Limb (tissue), 2 donors: Measurements from ENCODE around the gene IFITM5.
"Not testable (repeated sequence)": the region's sequence is repeated elsewhere in the genome, so short reads cannot be mapped to it uniquely, and the experiment has no call there.

Source experiments
- DNase-seq, 2 donors: peaks; one replicate each; pipeline ENCODE4 v3.0.0-alpha.2; 2016; ENCODE audit errors: extremely low spot score in 2 of 2

Gene IFITM5

DNA sequence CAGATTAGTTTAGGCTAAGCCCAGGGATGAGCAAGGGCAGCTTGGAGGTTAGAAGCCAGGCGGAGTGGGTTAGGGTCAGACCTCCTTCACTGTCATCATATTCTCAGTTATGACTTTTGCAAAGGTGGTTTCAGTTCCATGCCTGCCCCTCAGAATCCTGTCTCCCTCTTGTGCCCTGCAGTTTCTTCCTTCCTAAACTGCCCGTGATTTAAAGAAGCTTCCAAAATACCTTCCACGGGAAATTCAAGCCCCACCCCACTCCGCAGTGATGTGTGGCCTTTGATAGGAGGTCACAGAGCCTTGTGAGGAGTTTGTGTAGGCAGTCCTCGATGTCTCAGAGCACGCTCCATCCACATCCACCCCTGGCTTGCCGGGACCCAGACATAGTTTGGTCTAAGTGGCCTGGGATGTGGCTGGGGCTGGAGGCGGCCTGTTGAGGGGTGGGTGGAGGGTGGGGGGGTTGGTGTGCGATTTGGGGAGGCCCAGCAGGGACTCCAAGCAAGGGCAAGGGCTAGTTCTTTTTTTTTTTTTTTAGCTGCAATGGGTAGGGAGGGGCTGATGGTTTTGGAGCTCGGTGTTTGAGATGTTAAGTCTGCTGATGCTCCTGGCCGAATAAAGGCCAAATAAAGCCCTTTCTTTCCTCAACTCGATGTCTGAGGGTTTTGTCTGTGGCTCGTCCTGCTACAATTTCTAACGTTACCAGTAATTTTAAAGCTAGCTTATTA is 12.9 kb upstream of the IFITM5 start:
- no peak for DNase-seq

DNA sequence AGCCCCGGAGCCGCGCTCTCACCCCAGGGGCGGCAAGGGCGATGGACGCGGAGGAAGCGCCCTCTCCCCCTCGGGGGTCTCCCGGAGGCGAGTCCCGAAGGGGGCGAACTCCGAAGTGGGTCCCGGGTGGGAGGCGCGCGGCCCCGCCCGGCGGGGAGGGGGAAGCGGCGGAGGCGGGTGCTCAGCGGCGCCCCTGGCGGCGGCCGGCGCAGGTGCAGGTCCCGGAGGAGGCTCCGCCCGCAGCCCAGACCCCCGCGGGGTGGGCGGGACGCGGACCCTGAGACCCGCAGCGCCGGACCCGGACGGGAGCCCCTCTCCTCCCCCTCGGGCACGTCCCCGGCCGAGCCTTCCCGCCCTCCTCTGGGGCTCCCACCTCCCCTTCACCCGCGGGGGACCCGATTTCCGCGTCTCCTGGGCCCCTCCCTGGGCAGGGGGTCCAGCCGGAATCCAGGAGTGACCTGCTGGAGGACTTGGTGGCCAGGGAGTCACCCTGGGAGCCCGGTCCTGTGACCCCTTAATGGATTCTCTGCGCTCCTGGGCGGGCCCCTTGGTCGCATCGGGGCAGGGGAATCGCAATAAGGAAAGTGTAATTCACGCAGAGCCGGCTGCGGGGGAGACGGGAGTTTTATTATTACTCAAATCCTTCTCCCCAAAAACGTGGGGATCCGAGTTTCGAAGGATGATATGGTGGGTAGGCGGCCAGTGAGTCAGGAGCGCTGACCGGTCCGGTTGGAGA is 11.9 kb upstream of the IFITM5 start:
- not testable (repeated sequence) for DNase-seq

DNA sequence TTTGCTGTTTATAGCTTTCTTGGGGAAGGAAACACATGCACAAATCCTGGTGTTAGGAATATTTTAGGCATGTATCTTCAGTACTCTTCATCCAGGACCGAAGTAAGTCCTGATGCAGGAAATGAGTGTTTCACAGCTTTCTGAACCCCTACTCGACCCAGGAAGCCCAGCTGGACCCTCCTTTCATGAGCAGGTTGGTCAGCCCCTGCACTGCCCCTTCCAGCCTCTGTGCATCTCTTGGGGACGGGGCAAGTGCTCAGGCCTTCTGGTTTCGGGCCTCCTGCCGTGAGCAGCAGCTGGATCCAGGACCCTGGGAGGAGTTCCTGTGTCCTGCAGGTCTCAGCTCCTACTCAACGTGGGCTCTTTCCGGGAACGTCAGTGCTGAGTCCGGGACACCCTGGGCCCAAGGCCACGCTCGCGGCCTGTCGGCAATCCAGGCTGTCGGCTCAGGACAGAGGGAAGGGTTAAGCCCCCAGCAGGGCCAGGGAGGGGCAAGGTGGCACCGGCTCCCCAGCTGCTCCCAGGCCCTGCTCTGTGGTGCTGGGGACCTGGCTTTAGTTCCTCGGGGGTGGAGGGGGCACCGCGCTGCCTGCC is 10.8 kb upstream of the IFITM5 start:
- DNase-seq: not testable (repeated sequence)

DNA sequence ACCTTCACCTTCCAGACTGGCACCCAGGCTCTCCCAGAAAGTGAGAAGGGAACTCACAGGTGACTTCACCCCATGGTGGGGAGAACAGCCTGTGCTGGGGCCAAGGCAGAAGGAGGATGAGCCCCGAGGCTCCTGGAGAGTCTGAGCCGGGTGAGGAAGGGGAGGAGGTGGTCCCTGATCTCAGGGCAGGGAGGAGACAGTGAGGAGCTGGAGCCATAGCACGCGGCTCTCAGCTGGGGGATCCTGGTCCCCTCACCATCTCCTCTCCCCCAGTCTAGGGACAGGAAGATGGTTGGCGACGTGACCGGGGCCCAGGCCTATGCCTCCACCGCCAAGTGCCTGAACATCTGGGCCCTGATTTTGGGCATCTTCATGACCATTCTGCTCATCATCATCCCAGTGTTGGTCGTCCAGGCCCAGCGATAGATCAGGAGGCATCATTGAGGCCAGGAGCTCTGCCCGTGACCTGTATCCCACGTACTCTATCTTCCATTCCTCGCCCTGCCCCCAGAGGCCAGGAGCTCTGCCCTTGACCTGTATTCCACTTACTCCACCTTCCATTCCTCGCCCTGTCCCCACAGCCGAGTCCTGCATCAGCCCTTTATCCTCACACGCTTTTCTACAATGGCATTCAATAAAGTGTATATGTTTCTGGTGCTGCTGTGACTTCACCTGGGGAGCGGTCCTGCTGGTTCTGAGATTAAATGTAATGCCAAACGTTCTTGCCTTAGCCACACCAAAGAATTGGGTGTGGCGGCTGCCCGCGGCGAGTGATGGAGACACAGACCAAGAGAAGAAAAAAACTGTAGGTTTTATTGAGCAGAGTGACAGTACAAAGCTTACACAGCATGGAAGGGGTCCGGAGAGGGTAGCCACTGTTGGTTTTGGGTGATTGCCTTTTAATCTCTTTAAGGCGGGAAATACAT is 9.7 kb upstream of the IFITM5 start:
- not testable (repeated sequence) for DNase-seq

DNA sequence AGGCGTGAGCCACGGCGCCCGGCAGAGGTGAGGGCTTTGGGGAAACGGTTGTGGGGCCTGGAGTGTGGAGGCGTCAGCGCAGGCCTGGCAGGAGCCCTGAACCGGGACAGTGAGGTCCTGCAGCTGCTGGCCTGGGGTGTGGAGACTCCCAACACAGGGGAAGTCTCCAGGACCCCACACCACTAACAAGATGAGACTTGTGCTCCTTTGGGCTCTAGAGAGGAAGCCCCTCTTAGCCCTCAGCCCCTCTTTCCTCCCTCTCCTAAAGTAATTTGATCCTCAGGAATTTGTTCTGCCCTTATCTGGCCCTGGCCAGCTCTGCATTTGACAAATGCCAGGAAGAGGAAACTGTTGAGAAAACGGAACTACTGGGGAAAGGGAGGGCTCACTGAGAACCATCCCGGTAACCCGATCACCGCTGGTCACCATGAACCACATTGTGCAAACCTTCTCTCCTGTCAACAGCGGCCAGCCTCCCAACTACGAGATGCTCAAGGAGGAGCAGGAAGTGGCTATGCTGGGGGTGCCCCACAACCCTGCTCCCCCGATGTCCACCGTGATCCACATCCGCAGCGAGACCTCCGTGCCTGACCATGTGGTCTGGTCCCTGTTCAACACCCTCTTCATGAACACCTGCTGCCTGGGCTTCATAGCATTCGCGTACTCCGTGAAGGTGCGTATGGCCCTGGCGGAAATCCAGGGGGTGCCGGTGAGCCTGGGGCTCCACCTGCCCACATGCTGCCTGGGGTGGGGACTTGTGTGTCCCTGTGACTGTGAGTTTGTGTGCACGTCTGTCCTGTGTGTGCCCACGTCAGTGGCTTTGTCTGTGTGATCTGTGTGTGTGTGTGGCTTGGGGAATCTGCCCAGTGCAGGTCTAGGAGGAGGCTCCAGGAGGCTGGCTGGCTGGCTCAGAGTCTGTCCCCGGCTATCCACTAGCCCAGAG is 8.7 kb upstream of the IFITM5 start, which contains the start of gene IFITM2:
IFITM2 (plus strand) TSS at position 51 of the 943 bp plus-strand sequence; CDS start at position 428, 377 bp downstream.
- peak; percentile 69 to 75 for DNase-seq

DNA sequence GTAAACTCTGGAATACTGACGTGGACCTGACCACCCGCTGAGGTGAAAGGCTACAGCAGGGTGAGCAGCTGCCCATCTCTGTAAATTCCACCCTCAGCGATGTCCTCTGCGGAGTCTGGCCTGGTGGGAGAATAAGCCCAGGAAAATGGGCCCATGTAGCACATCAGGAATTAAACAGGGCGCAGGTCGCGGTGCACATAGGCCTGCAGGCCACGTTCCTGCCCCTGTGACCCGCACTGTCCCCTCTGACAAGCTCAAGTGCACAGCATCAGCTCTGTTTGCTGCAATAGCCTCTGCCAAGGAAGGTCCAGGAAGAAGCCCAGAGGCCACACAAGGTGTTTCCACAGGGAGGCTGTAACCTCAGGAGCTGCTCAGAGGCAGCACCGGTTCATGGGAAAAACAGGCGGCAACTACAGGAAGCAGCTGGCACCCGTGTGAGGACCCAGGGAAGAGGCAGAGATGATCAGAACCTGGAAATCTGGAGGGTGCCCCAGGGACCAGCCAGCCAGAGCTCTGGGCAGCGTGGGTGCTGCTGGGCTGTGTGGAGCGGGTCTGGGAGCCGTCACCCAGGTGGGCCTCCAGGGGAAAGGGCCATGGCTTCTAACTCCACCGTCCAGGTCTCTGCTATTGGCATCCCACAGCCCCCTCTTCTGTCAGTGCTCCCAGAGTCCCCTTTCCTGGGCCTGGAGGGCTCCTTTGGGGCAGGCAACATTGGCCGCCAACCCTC is 7.5 kb upstream of the IFITM5 start:
- no peak for DNase-seq

DNA sequence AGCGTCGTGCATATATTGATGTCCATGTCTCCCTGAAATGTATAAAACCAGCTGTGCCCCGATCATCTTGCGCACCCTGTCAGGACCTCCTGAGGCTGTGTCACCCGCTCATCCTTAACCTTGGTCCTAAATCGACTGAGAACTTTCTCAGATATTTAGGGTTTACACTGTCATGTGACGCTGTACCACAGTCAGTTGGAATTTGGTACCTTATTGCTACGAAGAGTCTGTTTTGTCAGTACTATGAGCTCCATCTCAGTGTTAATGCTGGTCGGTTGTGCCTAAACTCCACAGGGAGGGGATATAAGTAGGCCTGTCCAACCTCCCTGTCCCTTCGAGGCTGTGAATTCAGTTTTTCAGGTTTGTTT is 6.5 kb upstream of the IFITM5 start:
- no peak for DNase-seq

DNA sequence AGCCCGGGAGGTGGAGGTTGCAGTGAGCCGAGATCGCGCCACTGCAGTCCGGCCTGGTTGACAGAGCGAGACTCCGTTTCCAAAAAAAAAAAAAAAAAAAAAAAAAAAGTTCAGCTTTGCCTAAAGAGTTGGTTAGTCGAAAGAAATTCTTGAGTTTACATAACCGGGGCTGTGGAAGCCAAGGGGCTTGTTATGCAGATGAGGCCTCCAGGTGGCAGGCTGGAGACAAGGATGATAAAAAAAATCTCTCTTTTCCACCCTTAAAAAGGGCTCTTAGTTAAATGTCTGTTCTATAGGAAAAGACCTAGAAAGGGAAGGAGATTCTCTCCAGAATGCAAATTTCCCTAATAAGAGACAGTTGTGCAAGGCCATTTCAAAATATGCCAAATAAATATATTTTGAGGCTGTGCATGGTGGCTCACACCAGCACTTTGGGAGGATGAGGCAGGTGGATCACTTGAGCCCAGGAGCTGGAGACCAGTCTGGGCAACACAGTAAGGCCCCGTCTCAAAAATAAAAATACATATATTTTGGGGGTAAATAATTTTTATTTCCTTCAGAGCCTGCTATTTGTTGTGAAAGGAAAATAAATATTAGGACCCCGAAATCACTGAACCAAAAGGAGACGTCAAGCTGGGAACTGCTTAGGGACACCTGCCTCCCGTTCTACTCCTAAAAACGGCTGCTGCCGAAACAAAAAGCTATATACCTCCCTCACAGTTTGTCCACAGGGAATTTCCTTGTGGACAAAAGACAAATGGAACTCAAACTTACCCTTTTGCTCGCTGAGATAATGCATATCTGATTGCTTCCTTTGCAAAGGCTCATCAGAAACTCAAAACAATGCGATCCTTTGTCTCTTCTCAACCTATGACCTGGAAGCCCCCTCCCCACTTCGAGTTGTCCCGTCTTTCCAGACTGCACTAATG is 5.9 kb upstream of the IFITM5 start:
- peak; percentile 76 to 77 for DNase-seq

DNA sequence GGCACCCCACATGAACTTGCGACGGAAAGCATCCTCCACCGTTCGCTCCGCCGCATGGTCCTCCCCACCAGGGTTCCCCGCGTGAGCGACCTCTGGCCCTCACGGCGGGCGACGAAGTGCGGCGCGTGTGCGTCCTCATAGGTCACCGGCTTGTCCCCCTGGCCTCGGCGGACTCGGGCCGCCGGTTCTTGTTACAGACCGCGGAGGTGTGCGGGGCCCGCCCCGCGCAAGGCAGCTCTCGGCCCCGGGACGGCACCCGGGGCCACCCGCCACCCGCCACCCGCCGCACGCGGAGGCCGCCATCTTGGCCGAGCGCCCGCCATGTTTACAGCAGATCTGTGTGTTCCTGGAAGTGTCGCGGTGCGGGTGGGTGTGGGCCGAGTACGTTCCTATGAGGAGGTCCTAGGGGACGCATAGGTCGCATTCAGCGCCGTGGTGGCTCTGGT is 4.8 kb upstream of the IFITM5 start:
- no peak for DNase-seq

DNA sequence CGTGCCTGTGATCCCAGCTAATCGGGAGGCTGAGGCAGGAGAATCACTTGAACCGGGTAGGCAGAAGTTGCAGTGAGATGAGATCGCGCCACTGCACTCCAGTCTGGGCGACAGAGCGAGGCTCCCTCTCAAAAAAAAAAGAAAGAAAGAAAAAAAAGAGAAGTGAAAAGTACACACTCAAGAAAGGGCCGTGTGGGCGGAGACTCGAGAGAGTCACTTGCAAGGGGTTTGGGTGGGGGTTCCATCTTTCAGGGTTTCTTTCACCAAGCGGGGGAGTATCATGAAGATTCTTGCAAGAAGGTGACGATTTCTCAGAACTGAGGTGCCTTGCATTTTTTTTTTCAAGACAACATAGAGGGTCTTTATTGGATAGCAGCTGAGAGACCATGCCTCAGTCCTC is 4.0 kb upstream of the IFITM5 start:
- DNase-seq: no peak

DNA sequence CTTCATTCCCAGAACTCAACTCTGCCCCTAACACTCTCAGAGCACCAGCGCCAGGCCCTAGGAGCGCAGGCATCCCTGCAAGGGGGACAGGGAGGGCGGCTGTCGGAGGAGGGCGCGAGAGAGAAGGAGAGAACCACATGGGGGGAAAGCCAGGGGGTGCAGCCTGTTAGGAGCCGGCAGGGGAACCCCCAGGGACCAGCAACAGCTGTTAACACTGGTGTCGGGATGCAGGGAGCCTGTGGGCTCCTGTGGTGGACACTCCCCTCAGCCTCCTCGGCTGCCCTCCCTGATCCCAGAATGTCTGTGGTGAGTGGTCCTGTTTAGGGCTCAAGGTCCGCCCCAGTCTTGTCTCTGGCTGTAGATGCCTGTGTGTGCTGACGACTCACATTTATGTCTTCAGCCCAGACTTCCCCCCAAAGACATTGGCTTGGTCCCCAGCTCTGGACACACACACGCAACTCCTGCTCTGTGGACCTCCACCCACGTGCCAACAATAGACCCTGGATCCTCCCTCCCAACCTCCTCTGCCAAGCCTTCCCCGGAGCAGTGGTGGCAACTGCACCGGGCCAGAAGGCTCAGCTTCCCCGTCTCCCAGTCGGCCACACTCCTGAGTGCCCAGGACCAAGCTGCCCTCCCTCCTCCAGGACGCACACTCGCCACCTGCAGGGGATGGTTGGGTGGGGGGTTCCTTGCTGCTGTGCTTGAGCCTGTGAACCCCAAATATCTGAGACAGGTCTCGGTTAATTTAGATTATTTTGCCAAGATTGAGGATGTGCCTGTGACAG is 817 bp upstream of the IFITM5 start:
- DNase-seq: no peak

DNA sequence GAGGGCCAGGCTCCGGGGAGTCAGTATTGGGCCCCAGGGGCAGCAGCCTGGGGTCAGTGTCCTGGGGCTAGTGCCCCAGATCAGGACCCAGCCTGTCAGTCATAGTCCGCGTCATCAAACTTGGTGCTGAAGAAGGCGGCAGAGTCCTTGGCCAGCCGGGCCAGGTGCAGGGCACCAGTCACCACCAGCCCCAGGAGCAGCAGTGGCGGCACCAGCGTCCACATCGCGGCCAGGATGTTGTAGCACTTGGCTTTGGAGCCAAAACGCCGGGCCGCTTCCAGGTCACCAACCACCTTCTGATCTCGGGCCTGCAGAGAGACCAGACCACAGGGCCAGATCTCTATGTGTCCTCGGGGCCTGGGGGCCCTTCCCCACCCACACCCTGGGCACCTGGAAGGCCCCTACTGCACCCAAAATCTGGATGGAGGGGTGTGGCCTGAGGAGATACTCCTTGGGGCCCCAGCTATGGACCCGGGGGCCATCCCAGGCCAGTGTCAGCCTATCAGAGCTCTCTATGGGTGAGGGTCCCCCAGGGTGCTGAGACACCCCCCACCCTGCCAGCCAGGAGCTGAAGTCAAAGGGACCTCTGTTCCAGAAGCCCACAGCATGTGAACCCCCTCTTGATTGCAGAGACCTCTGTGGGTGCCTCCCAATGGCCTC is 790 bp downstream of the IFITM5 start:
- DNase-seq: no peak

DNA sequence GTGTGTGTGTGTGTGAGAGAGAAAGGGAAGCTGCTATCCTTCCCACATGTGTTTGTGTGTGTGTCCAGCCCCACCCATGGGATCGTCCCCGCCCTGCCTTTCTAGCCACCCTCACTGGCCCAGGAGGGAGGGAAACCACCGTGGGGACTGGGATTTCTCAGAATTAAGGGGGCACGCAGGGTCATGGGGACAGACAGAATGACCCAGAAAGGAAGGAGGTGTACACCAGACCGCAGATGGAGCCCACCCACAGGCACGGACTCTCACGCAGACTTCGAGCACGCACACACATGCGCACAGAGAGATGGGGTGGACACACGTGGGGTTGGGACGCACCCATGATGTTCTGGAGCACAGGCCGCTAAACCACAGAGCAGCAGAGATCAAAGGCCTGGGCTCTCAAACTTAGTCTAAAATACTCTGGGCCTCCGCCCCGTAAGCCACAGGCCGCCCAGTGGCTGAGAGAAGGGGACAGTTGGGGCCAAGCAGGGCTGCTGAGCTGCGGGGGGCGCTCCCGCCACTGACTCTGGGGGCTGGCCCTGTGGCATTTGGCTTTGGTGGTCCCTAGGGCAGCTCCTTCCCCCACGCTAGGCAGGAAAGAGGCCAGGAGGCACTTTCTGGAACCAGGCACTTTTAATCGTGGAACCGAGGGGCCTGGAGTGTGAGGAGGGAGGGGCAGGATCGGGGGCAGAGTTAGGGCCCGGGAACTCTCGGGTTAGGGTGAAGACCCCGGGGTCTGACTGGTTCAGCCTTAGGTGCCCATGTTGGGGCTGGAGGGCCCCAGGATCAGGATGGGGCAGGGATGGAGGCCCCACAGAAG is 1.5 kb downstream of the IFITM5 start:
- no peak for DNase-seq

DNA sequence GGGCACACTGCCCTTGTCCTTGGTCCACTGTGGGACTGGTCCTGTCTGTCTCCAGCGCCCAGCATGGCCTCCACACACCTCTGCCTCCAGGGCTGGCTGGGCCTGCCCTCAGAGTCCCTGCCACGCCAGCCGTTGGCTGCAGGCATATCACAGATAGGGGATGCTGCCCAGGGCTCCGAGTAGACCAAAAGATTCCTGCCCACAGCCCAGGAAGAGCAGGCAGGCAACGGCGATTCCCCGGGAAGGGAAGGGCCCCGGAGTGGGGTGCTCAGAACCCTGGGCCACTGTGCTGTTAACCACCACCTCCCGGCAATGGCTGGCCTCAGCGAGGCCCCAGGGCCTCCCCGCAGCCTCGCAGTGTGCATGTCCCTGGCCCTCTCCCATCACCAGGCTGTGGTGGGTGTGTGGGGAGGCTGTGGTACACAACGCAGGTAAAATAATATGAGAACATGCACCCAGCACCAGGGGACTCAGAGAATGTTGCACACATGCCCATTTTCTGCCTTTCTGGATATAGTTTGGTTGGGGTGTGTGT is 2.2 kb downstream of the IFITM5 start:
- no peak for DNase-seq

DNA sequence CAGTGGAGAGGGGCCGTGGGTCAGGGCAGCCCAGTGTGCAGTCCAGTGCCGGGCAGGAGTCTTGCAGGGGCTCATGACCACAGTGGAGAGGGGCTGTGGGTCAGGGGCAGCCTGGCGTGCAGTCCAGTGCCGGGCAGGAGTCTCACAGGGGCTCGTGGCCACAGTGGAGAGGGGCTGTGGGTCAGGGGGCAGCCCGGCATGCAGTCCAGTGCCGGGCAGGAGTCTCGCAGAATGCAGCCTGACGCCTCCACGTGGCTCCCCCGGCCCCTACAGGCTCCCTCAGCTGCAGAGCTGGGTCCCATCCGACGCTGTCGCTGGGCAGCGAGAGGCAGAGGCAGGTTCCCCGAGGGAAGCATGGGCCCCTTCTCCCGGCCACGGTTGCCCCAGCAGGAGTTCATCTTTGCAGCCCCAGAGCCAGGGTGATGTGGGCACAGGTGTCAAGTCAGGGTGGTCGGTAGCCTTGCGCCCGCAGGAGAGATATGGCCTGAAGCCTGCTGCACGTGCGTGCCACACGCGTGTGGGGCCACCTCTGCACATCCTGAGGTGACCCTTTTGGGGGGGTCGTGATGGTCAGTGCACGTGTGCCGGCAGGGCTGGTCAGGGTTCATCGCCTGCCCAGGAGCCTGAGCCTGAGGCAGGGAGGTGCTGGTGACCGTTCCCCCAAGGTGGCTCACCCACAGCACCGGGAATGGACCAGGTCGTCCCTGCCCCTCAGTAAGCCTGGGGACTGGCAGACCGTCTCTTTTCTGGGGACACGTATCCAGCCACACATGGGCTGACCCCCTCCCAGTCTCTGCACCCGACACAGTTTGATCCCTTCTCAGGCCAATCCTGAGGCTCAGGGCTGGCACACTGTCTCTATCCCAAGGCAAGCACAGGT is 2.9 kb downstream of the IFITM5 start:
- DNase-seq: no peak
